ENCODE measurements around the gene PCNT.
"Not testable (repeated sequence)": the region's sequence is repeated elsewhere in the genome, so short reads cannot be mapped to it uniquely, and the experiment has no call there.

Gene PCNT

GRCh38 chr21:46363698-46364097, 39.7 kb downstream of the PCNT start:
- no peak for DNase-seq

- DNase-seq = no peak
These were observed 42.1 kb downstream of the PCNT start for GRCh38 chr21:46366091-46366490.

- DNase-seq = no peak
These were observed 42.6 kb downstream of the PCNT start for GRCh38 chr21:46366561-46366960.

- DNase-seq = no peak
These were observed 43.0 kb downstream of the PCNT start for GRCh38 chr21:46366966-46367365.

GRCh38 chr21:46368533-46369285, 44.8 kb downstream of the PCNT start:
- no peak for DNase-seq

GRCh38 chr21:46369520-46370235, 45.7 kb downstream of the PCNT start:
- no peak for DNase-seq

GRCh38 chr21:46371204-46372013, 47.5 kb downstream of the PCNT start:
- no peak for DNase-seq

- no peak for DNase-seq
These were observed 48.1 kb downstream of the PCNT start for GRCh38 chr21:46372014-46372485.

GRCh38 chr21:46372947-46373346, 49.0 kb downstream of the PCNT start:
- not testable (repeated sequence) for DNase-seq

- no peak for DNase-seq
These were observed 50.9 kb downstream of the PCNT start for GRCh38 chr21:46374761-46375389.

- no peak for DNase-seq
These were observed 51.7 kb downstream of the PCNT start for GRCh38 chr21:46375560-46376230.

GRCh38 chr21:46376231-46376628, 52.3 kb downstream of the PCNT start:
- no peak for DNase-seq

GRCh38 chr21:46376856-46377453, 53.0 kb downstream of the PCNT start:
- DNase-seq = no peak

- DNase-seq = no peak
These were observed 53.8 kb downstream of the PCNT start for GRCh38 chr21:46377789-46378188.

- no peak for DNase-seq
These were observed 55.1 kb downstream of the PCNT start for GRCh38 chr21:46379105-46379504.

GRCh38 chr21:46379691-46380090, 55.7 kb downstream of the PCNT start:
- DNase-seq = no peak

- no peak for DNase-seq
These were observed 57.6 kb downstream of the PCNT start for GRCh38 chr21:46381541-46381940.

GRCh38 chr21:46384556-46384955, 60.6 kb downstream of the PCNT start:
- DNase-seq = no peak

- no peak for DNase-seq
These were observed 62.1 kb downstream of the PCNT start for GRCh38 chr21:46385846-46386733.

- DNase-seq = no peak
These were observed 62.8 kb downstream of the PCNT start for GRCh38 chr21:46386734-46387088.
